HG03175 (cell line): Measurements from ENCODE around the gene MARCHF6.
"Not testable (repeated sequence)": the region's sequence is repeated elsewhere in the genome, so short reads cannot be mapped to it uniquely, and the experiment has no call there.

Source experiments
- ATAC-seq: cut with Tn5 transposase; IDR thresholded peaks from one replicate; pipeline ENCODE4 v1.9.1; 2021; ENCODE audit warnings: mild to moderate bottlenecking, moderate library complexity; ENCODE audit not compliant: unreplicated experiment

MARCHF6 gene

DNA sequence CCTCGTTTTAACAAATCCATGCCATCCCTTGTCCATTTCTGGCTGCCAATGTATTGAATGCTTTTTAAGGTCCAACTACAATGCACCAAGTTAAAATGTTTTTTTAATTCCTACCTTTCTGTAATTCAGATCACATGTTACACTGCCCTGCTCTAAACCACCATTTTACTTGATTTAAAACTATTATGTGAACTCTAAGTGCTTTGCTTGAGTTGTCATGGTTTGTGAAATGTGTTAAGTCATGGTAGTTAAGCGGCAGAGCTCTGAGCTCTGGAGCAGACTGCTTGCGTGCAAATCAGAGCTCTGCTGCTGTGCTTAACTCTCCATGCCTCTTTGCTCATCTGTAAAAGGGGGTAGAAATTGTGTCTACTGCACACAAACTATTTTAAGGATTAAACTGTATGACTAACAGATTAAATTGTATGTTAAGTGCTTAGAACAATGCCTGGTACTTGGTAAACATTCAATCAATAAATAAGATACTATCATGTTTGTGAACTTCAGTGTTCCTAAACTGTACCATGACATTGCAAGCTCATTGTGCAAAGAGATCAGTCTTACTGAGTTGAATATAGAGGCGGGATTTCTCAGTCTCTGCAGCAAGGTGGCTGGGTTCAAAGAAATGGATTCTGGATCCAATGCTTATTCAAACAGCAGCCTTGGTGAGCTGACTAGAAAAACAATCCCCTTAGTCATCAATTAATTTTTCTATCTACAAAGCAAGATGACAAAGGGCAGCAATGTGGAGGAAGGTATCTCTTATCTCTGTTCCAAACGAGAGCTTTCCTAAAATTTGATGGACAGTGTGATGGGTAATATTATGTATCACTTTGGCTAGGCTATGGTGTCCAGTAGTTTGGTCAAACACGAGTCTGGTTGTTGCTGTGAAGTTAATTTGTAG lies 29.7 kb upstream of the MARCHF6 start:
- no peak for ATAC-seq

DNA sequence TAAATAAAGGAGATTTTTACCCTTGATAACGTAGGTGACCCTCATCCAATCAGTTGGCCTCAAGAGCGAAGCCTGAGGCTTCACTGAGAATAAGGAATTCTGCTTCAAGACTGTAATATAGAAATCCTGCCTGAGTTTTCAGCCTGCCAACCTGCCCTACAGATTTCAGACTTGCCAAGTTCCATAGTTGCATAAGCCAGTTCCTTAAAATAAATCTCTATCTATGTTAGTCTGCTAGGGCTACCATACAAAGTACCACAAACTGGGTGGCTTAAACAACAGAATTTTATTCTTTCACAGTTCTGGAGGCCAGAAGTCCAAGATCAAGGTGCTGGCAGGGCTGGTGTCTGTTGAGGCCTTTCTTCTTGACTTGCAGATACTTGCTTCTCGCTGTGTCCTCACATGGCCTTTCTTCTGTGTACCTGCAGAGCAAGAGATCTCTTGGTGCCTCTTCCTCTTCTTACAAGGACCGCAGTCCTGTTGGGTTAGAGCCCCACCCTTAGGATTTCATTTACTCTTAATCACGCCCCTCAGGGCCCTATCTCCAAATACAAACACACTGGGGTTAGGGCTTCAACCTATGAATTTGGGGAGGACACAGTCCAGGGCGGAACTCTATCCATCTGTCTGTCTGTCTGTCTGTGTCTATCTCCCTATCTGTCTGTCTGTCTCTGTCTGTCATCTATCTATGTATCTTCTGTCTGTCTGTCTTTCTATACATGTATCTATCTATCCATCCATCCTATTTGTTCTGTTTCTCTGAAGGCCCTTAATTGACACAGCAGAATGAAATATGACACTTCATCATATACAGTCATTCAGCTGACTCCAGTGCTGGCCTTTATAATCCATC lies 28.8 kb upstream of the MARCHF6 start:
- no peak for ATAC-seq

DNA sequence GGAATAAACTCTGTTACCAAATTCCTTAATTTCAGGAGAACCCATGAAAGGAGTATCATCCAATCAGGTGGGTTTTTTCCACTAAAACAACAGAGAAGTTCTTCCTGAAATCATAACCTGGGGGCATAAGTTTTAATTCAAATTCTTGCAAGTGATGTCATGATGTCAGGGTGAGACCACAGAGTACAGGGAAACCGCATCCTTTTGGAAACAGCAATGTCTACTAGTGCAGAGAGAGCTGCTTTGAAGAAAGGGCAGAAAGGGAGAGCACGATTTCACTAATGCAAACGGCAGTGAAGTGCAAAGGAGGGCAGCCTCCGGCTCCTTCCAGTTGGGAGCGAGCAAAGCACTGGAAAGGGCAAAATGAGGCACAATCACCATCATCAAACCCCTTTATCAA lies 25.2 kb upstream of the MARCHF6 start:
- ATAC-seq: no peak

DNA sequence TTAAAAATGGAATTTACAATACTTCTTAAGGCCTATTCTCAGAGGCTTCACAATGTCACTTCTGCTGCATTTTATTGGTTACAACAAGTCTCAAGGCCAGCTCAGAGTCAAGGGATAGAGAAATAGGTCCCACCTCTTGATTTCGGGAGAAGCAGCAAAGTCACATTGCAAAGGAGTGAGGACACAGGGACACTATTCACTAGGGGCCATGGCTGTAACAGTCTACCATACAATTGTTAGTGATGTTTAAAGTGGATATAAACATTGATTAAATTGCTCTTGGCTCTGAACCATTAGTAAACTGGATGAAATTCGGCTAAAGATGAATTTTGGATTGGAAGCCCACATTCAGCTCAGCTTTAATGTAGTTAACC lies 24.1 kb upstream of the MARCHF6 start:
- no peak for ATAC-seq

DNA sequence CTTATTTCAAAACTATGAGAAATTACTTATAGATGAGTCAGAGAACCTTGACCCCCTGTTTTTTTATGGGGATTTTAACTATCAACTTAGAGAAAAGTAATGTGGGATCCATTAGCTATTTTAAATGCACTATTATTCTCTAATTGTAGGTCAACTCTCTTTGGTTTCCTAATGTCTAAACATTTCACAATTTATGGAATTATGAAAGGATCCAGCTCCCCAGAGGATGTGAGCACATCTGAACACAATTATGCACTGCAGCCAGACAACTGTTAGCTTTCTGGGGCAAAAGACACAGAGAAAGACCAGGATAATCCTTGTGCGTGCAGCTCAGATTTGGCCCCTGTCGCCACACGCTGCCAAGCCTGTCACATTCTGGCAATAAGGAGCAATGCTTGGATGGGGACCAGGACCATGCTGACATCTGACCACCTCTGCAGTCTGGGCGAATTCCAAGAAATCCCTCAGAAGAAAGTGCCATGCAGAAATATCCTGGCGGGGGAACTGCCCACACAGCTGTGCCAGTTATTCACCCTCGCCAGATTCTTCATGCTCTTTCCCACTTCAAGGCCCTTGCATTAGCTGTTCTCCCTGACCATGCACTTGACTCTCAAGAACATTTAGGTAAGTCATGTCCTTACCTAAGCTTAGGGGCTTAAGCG lies 23.5 kb upstream of the MARCHF6 start:
- ATAC-seq: no peak

DNA sequence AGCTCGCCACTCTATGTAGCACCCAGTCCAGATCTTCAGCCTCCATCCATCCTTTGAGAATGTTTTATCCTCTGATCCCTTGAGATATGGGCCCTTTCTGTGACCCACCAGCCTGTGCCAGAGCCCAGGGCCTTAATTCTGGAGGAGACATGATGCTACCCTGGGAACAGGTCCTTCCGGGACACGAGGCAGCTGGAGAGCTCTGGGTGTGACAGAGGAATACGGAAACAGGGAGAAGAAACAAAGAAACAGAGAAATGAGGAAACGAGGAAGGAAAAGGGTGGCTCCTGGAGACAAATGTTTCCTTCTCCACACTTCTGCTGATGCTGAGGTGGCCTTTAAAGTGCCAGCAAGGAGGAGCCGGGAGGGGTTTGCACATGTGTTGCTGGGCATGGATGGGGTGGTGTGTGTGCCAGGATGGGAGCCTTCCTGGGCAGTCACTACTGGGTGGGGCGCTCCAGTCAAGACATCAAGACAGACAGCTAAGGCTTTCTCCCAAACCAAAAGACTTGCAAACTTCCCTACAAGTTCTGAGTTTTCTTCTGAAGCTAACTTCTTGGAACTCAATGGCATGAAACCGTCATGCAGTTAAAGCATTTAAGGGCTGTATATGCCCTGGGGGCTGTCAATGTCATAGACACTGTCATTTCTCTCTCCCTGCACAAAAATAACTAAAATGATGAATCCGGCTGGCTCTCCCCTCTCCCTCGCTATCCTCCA lies 22.8 kb upstream of the MARCHF6 start:
- no peak for ATAC-seq

DNA sequence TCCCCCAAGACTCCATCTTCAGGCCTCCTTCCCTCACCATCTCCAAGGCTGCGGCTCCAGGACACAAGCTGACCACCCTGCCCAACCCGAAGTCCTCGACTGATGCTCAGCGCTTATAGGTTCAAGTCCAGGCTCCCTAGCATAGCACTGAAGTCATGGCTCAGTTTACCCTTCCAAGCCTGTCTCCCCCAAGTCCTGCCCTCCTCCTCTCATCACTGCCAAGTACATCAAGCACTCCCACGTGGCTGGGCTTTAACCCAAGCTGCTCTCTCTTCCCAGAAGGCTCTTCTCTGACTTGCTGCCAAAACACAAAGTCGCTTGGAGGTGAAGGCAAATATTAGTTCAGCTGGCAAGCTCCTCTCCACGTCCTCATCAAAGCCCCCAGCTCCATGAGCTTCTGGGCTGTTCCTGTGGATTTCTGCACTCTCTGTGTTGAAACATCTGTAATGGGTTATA lies 22.1 kb upstream of the MARCHF6 start:
- ATAC-seq: no peak

DNA sequence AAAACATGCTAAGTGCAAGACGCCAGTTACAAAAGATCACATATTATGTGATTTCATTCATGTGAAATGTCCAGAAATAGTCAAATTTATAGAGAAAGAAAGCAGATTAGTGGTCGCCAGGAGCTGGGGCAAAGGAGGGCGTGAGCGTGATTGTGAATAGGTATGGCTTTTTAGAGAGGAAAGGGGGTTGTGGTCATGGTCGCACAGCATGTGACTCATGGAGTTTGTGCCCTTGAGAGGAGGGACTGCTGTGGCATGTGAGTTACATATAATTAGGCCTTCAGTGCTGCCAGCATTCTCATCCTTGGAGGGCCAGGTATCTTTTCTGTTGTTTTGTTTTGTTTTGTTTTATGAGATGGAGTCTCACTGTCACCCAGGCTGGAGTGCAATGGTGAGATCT lies 21.2 kb upstream of the MARCHF6 start:
- ATAC-seq: no peak

DNA sequence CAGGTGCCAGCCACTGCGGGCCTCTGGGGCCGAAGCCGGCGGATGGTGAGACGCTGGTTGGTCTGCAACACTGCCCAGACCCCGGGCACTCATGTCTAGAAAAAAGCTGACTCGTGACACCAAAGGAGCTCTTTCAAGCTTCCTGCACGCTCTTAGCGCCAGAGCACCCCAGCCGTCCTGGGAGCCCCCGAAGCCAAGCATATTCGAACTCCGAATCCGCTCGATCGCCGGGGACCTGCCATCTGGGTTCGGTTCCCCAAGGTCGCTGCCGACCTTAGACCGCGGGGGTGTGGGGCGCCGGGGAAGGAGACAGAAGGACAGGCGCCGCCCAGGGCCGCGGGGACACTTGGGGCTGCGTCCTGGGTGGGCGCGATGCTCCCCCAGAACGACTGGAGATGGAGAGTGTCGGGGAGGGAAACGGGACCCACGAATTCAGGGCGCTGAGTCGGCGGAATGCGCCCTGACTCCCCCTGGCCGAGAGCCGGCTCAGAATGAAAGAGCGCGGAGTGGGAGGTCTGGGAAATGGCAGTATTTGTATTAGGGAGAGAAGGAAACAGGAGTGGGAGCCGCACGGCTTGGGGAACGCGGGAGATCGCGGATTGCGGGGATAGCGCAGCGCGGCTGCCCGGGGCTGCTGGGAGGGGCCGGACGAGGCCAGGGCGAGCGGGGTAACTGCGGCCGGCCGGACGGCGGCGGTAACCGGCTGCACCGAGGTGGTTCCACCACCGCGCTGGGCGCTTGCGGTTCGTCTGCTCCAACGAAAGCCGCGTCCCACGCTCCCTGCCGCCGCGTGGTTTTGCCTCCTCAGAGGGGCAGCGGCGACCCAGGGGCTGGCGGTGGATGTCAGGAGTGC lies 20.1 kb upstream of the MARCHF6 start:
- ATAC-seq: peak; percentile 71

DNA sequence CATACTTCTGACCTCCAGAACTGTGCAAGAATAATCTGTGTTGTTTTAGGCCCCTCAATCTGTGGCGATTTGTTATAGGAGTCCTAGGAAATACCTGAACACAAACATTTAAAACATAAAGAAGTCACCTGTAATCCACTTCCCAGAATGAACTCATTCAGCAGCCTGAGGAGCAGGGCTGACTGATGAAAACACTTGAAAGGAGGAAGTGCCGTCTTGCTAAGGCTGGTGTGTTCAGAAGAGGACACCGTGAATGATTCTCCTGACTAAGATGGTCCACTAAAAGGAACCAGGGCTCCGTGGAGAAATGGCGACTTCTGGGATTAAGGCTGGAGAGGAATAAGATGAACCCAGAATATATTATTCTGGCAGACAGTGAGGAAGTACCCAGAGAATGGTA lies 18.7 kb upstream of the MARCHF6 start:
- no peak for ATAC-seq

DNA sequence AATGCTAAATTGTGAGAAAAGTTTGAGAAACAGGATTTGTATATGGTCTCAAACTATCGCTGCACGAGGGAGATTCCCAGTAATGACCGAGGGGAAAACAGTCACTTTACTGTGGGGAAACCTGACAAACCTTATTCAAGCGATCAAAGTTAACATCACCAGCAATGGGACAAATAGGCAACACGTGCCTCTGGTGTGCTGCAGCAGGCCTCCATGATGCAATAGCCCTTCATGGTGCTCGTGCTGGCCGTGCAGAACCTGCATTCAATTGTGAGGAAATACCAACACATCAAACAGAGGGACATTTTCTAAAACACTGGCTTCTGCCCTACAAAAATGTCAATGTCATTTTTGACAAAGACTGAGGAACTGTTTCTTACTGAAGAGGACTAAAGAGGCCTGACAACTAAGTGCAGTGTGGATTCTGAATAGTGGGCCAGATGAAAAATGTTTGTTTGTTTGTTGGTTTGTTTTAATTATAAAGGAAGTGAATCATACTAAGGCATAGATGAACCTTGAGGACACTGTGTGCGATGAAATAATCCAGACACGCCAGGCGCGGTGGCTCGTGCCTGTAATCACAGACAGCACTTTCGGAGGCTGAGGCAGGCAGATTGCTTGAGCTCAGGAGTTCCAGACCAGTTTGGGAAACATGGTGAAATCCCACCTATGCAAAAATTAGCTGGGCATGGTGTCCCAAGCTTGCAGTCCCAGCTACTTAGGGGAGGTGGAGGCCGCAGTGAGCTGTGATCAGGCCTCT lies 17.6 kb upstream of the MARCHF6 start:
- ATAC-seq: no peak

DNA sequence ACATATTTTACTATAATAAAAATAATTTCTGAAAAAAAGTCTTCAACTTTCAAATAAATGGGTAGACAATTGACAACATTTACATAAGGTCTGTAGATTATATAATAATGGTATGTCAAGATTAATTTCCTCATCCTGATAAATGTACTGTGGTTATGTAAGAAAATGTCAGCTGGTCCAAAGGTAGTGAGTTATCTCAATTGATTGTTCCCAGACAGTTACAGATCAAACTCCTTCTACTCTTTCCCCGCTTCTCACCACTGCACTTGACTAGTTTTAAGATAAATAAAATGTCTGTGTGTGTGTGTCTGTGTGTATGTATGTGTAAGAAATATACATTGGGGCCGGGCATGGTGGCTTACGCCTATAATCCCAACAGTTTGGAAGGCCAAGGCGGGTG lies 16.4 kb upstream of the MARCHF6 start:
- ATAC-seq: no peak

DNA sequence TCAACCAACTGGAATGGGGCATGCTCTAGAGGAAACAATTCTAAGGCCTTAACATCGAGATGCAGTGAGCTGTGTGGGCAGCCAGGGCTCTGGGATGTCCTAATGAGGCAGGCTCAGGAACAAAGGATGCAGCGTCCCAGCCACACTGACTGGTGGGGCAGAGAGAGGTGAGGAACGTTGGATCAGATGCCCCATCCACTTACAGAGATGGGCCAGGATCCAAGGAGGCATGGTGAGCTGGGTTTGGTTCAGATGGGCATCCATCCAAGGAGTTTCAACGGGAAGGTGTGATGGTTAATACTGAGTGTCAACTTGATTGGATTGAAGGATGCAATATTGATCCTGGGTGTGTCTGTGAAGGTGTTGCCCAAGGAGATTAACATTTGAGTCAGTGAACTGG lies 15.5 kb upstream of the MARCHF6 start:
- ATAC-seq: no peak

DNA sequence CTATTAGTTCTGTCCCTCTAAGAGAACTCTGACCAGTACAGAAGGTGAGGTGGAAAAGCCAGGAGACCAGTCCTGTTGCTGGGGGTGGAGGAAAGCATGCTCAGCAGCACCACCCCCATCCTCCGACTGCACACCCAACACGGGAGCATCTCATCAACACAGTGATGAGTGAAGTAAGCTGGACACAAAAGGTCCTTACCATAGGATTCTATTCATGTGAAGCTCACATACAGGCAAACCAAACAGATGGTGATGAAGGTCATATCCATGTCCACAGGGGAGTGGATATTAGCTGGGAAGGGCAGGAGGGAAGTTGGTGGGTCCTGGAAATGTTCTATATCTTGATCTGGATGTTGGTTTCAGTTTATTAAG lies 14.8 kb upstream of the MARCHF6 start:
- no peak for ATAC-seq

DNA sequence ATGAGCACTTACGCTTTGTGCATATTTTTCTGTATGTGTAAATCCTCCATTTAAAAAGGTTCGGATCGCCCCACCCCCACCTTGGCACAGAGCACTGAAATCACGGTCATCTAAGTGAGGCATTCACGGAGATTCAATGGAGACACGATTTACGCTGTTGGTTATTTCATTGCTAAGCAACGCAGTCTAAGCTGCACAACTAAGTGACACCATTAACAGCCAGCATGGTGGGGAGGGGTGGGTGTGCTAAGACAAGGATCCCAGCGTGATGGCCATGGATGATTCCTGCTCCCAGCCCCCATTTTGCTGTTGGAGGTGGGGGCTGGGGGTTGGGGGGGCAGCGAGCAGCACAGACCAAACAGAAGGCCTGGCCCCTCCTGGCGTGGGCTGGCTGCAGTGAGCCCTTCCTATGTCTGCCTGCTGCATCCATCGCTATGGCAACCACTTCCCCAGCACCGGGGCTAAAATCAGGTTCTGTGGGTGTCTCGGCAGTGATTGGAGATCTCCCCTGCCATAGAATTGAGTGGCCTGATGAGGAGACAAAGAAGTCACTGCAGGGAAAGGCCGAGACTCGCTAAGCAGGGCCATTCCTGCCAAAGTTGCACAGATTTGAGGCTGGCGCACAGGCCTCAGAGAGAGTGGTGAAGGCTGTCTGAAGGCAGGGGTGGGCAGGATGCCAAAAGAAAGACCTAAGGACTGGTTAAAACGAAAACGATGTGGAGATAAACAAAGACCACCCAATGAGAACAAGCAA lies 14.3 kb upstream of the MARCHF6 start:
- ATAC-seq: no peak

DNA sequence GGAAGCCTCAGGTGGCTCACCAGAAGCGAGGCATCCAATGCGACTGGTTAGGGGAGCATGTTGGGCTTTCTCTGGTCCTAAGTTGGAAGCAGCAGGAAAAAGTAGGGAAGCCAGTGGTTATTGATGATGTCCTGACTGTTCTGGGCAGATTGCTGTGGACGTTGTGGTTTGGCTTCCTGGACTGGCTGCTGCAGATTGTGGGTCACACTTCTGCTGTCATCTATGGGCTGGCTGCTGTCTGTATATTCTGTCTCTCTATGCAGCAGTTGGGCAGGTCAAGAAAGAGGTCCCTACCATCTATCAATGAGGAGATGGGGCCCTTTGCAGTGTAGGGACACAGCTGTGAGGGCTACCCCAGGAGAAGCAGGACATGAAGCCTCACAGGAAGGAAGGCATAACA lies 13.5 kb upstream of the MARCHF6 start:
- no peak for ATAC-seq

DNA sequence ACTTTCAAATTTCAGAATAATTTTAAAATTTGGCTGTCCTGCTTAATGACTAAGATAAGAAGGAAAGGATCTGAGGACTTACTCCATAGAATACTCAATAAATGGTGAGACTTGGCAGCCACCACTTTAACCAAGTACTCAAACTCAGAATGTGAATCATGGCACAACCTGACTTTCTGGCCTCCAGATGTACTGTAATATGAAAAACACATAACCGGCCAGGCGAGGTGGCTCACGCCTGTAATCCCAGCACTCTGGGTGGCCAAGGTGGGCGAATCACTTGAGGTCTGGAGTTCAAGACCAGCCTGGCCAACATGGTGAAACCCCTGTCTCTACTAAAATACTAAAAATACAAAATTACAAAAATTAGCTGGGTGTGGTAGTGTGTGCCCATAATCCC lies 10.0 kb upstream of the MARCHF6 start:
- ATAC-seq: no peak

DNA sequence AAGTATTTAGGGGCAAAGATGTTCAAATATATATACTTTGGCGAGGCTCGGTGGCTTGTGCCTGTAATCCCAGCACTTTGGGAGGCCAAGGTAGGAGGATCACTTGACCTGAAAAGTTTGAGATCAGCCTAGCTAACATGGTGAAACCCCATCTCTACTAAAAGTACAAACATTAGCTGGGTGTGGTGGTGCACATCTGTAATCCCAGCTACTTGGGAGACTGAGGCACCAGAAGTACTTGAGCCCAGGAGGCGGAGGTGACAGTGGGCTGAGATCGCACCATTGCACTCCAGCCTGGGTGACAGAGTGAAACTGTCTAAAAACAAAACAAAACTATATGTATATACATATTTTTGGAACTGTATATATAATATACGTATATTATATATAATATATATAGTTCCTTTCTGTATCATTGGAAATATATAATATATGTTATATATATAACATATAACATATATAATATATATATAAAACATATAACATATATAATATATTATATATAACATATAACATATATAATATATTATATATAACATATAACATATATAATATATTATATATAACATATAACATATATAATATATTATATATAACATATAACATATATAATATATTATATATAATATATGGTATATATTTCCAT lies 8.9 kb upstream of the MARCHF6 start:
- ATAC-seq: not testable (repeated sequence)
